Breast epithelium (tissue), 3 donors: ENCODE data around the gene UNC5CL.

Experiments used
- POLR2A ChIP-seq: fragments of 450-650 bp; IDR thresholded peaks from one replicate; pipeline ENCODE4 v1.6.1; 2016; ENCODE audit warnings: antibody characterized with exemption, mild to moderate bottlenecking, moderate library complexity
- POLR2AphosphoS5 ChIP-seq, 3 donors: sonication (generic); formaldehyde crosslinking; IDR thresholded peaks; one replicate each; pipeline ENCODE4 v1.6.1; 2017; ENCODE audit warnings: antibody characterized with exemption in 3 of 3
- TF ChIP-seq, protein P1 (sequence below), 3 donors: fragments of 450-650 bp; IDR thresholded peaks; one replicate each; pipeline ENCODE4 v1.5.1; 2016 to 2017; ENCODE audit warnings: antibody characterized with exemption in 3 of 3, mild to moderate bottlenecking in 3 of 3, moderate library complexity in 3 of 3

DNA sequence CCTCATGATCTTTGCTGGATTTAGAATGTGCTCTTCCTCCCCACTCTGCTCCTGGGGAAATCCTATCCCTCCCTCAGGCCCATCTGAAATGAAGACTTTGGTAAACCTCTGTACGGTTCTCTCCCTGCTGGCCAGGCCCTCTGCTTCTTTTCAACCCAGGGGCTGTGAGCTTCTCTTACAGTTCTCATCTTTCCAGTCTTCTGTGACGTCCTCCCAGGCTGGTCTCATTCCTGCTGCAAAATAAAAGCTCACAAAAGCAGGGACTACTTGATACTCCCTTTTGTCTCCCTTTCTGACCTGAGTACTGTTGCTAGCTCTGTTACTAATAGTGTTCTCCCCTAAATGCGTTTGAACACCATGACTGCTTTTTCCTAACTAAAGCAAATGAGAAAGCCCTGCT is 46.3 kb downstream of the UNC5CL start:
- TF ChIP-seq, protein P1, sequence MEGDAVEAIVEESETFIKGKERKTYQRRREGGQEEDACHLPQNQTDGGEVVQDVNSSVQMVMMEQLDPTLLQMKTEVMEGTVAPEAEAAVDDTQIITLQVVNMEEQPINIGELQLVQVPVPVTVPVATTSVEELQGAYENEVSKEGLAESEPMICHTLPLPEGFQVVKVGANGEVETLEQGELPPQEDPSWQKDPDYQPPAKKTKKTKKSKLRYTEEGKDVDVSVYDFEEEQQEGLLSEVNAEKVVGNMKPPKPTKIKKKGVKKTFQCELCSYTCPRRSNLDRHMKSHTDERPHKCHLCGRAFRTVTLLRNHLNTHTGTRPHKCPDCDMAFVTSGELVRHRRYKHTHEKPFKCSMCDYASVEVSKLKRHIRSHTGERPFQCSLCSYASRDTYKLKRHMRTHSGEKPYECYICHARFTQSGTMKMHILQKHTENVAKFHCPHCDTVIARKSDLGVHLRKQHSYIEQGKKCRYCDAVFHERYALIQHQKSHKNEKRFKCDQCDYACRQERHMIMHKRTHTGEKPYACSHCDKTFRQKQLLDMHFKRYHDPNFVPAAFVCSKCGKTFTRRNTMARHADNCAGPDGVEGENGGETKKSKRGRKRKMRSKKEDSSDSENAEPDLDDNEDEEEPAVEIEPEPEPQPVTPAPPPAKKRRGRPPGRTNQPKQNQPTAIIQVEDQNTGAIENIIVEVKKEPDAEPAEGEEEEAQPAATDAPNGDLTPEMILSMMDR (IDR thresholded peaks at IDR 0.05), result no peak
- TF ChIP-seq POLR2A (no peak), POLR2AphosphoS5 (IDR thresholded peaks at IDR 0.05) (no peak)
